ENCODE results near the gene CCZ1B. TPM values are rescaled to one million over a fixed set of nuclear protein-coding genes. Genes with fewer than 3 reads are reported as not detected.
"Not testable (repeated sequence)": the region's sequence is repeated elsewhere in the genome, so short reads cannot be mapped to it uniquely, and the experiment has no call there.

CCZ1B gene
- total RNA-seq, 1 experiment from 2014 or later, result 77.0 TPM

GRCh38 chr7:6847751-6848150 lies 21.7 kb upstream of the CCZ1B start:
- not testable (repeated sequence) for H3K27me3 ChIP-seq (ENCODE audit: insufficient read depth, low read length); H4K91ac ChIP-seq (ENCODE audit: insufficient read length, low read depth, low read length); H2BK20ac ChIP-seq (ENCODE audit: low read depth, low read length, poor library complexity, severe bottlenecking); H3K4me2 ChIP-seq (ENCODE audit: insufficient read depth, insufficient read length, low read length); H4K20me1 ChIP-seq (ENCODE audit: control insufficient read depth, insufficient read depth, insufficient read length); DNase-seq; H3K9me3 Mint-ChIP-seq; H2AFZ ChIP-seq (ENCODE audit: low read length); H3K27ac ChIP-seq (ENCODE audit: insufficient read length, low read depth, low read length); H3K79me1 ChIP-seq (ENCODE audit: insufficient read depth, low read depth, low read length, poor library complexity, severe bottlenecking); H4K5ac ChIP-seq (ENCODE audit: insufficient read length, low read depth, low read length); H3K27me3 Mint-ChIP-seq (ENCODE audit: low read depth); H2AK5ac ChIP-seq (ENCODE audit: insufficient read length, low read length); H3T11ph ChIP-seq (ENCODE audit: low read length); H3K4me3 Mint-ChIP-seq; H4K8ac ChIP-seq (replicated peaks; ENCODE audit: insufficient read length, low read depth, low read length); H2BK5ac ChIP-seq (ENCODE audit: insufficient read length, low read length); H3K14ac ChIP-seq (ENCODE audit: insufficient read depth, low read length); H2BK15ac ChIP-seq (ENCODE audit: low read depth, low read length); H2BK12ac ChIP-seq (ENCODE audit: insufficient read length, low read depth, low read length); H3K56ac ChIP-seq (ENCODE audit: insufficient read length, low read depth, low read length); H3K36me3 Mint-ChIP-seq (ENCODE audit: insufficient read depth in 1 of 3, low read depth in 3 of 3); H3K18ac ChIP-seq (ENCODE audit: insufficient read length, low read depth, low read length); H3K23ac ChIP-seq (ENCODE audit: insufficient read length, low read depth, low read length); H3K27ac Mint-ChIP-seq; H3K23me2 ChIP-seq (ENCODE audit: insufficient read length, low read depth, low read length, poor library complexity, severe bottlenecking); H3K9ac ChIP-seq (ENCODE audit: extremely low read depth, insufficient read length, low read length); H3K4me1 ChIP-seq (ENCODE audit: insufficient read depth, low read length); H3K9me3 ChIP-seq (ENCODE audit: control insufficient read depth, low read depth, low read length); H2BK120ac ChIP-seq (ENCODE audit: low read depth, low read length, poor library complexity, severe bottlenecking); H3K79me2 ChIP-seq (ENCODE audit: insufficient read depth, low read length); H3K4ac ChIP-seq (ENCODE audit: low read depth, low read length)
- no CpG with 5 or more reads among the region's 18 CpGs for WGBS (ENCODE audit: extremely low coverage, insufficient read length, low lambda C conversion rate)
- H3K4me1 Mint-ChIP-seq, result peaks cover 11 to 13% of the 10 kb centered on the region in 2 experiments

GRCh38 chr7:6845971-6846449 lies 19.9 kb upstream of the CCZ1B start:
- not testable (repeated sequence) for H2AK5ac ChIP-seq (ENCODE audit: insufficient read length, low read length); H2BK12ac ChIP-seq (ENCODE audit: insufficient read length, low read depth, low read length); H3K9me3 ChIP-seq (ENCODE audit: control insufficient read depth, low read depth, low read length)

More at GRCh38 chr7:6845971-6846449, 19.9 kb upstream of the CCZ1B start:
- not testable (repeated sequence) for DNase-seq; H3K27me3 Mint-ChIP-seq (ENCODE audit: low read depth); H3K23ac ChIP-seq (ENCODE audit: insufficient read length, low read depth, low read length); H4K91ac ChIP-seq (ENCODE audit: insufficient read length, low read depth, low read length); H3K4me3 Mint-ChIP-seq; H3K79me2 ChIP-seq (ENCODE audit: insufficient read depth, low read length); H3K36me3 Mint-ChIP-seq (ENCODE audit: insufficient read depth in 1 of 3, low read depth in 3 of 3); H3K9me3 Mint-ChIP-seq; H3K56ac ChIP-seq (ENCODE audit: insufficient read length, low read depth, low read length); H3K23me2 ChIP-seq (ENCODE audit: insufficient read length, low read depth, low read length, poor library complexity, severe bottlenecking); H3T11ph ChIP-seq (ENCODE audit: low read length); H2BK120ac ChIP-seq (ENCODE audit: low read depth, low read length, poor library complexity, severe bottlenecking); H2BK20ac ChIP-seq (ENCODE audit: low read depth, low read length, poor library complexity, severe bottlenecking); H3K9ac ChIP-seq (ENCODE audit: extremely low read depth, insufficient read length, low read length); H3K79me1 ChIP-seq (ENCODE audit: insufficient read depth, low read depth, low read length, poor library complexity, severe bottlenecking); H3K27me3 ChIP-seq (ENCODE audit: insufficient read depth, low read length); H4K20me1 ChIP-seq (ENCODE audit: control insufficient read depth, insufficient read depth, insufficient read length); H3K4ac ChIP-seq (ENCODE audit: low read depth, low read length); H3K27ac ChIP-seq (ENCODE audit: insufficient read length, low read depth, low read length); H2BK15ac ChIP-seq (ENCODE audit: low read depth, low read length); H4K5ac ChIP-seq (ENCODE audit: insufficient read length, low read depth, low read length); H3K27ac Mint-ChIP-seq; H3K18ac ChIP-seq (ENCODE audit: insufficient read length, low read depth, low read length); H3K4me2 ChIP-seq (ENCODE audit: insufficient read depth, insufficient read length, low read length); H3K14ac ChIP-seq (ENCODE audit: insufficient read depth, low read length); H2BK5ac ChIP-seq (ENCODE audit: insufficient read length, low read length); H2AFZ ChIP-seq (ENCODE audit: low read length); H4K8ac ChIP-seq (replicated peaks; ENCODE audit: insufficient read length, low read depth, low read length); H3K4me1 ChIP-seq (ENCODE audit: insufficient read depth, low read length)
- H3K4me1 Mint-ChIP-seq, result peaks cover 14 to 15% of the 10 kb centered on the region in 2 experiments
- WGBS (ENCODE audit: extremely low coverage, insufficient read length, low lambda C conversion rate), result no CpG with 5 or more reads among the region's 16 CpGs

All from H9 (cell line).